Measurements from ENCODE around the gene DPYSL5.
"Not testable (repeated sequence)": the region's sequence is repeated elsewhere in the genome, so short reads cannot be mapped to it uniquely, and the experiment has no call there.

The DPYSL5 gene

DNA sequence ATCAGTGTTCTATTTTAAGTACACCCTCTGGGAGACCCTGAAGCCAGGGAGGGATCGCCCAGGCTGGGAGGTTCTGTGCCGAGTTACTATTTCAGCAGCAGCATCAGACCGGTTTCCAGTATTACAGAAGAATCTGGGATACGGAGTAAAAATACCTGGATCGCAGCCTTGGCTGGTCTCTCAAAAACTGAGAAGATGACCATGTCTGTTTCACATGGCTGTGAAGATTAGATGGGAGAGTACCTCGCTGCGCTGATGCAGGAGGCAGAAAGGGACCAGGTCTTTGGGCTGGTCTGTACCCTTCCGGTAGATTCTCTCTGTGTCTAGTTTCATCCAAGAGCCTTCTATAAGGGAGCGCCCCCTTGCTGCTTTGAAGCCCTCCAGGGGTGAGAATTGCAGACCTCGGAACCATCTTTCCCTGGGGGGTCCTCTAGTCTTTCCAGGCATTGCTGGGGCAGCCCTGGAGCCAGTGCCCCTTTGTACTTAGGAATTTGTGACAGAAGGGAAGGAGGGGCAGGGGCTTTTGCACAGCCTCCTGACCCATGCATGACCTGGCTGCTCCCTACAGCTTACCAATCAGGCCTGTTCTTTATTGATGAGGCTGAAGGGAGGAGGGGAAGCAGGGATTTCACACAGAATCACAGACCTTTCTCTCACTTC lies 66.2 kb downstream of the DPYSL5 start:
- DNase-seq, result no peak
- in situ Hi-C loops (cut with HindIII; ENCODE audit: low pct_ligation_motif_present, low pct_unique_long_range_greater_than_20kb, low sequenced_read_pairs), result no loop called here

DNA sequence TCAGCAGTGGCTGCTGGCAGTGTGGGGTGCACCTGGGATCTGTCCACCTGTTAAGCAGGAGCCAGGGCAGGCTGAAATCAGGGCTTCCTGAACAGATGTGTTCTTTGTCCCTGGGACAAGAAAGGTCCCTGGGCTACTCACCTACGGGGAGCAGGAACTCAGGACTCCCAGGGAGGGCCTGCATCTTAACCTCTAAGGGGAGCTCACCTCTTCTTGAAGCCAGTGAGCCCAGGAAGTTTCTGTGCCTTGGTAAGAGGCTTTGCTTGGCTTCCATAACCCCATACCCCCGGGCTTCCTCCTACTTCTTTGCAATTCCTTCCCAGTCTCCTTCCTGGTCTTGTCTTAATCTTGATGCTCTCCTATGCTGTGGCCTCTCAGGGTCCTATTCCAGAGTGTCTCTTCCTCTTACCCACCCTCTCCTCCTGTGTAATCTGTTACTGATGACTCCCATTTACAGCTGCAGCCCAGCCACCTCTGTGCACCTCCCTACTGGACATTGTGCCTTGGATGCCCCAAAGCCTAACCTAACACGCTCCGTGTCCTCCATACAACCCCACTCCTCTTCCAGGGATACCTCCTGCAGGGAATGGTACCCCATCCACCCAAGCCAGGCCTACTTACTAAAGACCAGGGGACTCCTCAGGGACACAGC lies 66.9 kb downstream of the DPYSL5 start:
- DNase-seq, result no peak
- in situ Hi-C loops (cut with HindIII; ENCODE audit: low pct_ligation_motif_present, low pct_unique_long_range_greater_than_20kb, low sequenced_read_pairs), result no loop called here

DNA sequence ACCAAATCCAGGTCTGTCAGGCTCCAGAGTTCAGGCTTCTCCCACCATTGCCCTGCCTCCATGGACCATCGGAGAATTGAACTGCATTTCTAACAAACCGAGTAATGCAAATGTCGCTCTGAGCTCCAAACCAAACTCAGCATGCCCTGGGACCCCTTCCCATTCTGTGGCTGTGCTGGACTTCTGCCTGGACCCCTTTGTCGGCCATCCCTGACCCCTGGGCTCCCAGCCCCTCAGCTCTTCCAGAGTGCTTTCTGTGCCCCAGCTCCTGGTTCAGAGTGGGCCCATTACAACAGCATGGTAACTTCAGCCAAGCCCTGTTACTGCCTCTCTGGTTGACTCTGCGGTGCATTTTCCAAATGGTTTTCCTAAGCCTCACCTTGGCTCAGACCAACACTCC lies 67.4 kb downstream of the DPYSL5 start:
- DNase-seq, result no peak
- in situ Hi-C loops (cut with HindIII; ENCODE audit: low pct_ligation_motif_present, low pct_unique_long_range_greater_than_20kb, low sequenced_read_pairs), result no loop called here

DNA sequence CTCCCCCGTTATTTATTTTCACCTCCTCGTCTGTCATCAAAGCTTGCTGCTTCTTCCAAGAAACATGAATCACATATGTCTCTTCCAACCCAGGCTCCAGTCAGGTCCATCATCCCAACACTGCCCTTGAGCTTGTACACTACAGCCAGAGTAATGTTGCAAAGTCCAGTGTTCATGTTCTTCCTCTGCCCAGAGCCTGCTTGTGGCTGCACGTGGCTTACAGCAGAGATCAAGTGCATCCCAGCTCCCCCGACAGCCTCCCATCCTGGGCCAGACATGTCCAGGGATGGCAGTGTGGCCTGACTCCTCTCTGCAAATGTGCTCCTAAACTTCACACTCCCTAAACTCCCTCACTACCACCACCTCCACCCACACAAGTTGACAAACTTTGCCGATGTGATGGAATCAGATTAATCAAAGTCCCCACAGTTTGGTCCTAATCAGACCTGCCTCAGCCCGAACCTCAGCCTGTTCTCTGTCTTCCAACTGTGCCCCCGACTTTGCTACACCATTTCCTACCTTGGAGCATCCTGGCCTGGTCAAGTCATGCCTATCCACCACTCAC lies 68.3 kb downstream of the DPYSL5 start:
- in situ Hi-C loops (cut with HindIII; ENCODE audit: low pct_ligation_motif_present, low pct_unique_long_range_greater_than_20kb, low sequenced_read_pairs), result no loop called here
- DNase-seq, result no peak

DNA sequence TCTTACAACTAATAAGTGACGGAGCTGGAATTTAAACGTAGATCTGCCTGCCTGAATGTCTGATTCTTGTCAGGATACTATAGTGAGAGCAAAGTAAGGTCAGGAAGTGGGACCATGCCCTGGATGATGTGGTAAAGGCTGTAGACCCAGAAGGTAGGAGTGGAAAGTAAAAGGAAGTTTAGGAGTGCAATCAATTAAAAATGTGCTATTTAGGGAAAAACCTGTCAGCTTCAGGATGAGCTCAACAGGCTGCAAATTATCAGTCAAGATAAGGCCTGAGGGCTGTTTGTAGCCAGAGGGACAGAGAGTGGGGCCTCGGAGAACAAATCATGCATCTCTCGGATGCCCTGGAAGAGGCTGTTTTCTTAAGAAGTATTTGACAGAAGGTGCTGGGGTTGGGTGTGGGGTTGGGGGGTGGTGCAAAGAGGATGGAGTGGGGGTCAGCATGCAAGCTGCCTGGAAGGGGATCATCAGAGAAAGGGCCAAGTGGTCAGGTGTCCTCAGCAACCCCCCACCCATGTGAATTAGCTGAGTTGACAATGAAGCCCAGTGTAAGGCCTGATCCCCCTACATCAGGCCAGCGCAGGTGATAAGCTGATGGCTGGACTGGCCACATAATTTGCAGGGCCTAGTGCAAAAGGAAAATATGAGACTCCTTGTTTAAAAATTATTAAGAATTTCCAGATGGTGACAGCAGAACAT lies 69.4 kb downstream of the DPYSL5 start:
- in situ Hi-C loops (cut with HindIII; ENCODE audit: low pct_ligation_motif_present, low pct_unique_long_range_greater_than_20kb, low sequenced_read_pairs), result no loop called here
- DNase-seq, result no peak

DNA sequence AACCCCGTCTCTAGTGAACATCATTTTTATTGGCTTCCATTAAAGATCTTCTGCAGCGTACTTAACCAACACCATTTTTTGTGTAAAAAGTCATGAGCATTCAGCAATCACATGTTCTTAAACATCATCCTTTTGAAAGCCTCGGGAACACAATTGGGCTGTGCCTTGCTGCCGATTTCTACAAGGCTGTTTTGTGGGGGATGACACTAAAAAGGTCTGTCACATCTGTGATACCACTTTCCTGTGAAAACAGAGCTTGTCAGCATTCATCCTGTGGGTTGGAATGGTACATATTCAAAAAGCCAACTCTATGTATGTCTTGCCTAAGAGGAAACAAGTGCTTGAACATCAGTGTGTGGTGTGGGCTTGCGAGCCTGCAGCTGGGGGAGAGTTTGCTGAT lies 73.4 kb downstream of the DPYSL5 start:
- no peak for DNase-seq
- in situ Hi-C loops (cut with HindIII; ENCODE audit: low pct_ligation_motif_present, low pct_unique_long_range_greater_than_20kb, low sequenced_read_pairs), result no loop called here

DNA sequence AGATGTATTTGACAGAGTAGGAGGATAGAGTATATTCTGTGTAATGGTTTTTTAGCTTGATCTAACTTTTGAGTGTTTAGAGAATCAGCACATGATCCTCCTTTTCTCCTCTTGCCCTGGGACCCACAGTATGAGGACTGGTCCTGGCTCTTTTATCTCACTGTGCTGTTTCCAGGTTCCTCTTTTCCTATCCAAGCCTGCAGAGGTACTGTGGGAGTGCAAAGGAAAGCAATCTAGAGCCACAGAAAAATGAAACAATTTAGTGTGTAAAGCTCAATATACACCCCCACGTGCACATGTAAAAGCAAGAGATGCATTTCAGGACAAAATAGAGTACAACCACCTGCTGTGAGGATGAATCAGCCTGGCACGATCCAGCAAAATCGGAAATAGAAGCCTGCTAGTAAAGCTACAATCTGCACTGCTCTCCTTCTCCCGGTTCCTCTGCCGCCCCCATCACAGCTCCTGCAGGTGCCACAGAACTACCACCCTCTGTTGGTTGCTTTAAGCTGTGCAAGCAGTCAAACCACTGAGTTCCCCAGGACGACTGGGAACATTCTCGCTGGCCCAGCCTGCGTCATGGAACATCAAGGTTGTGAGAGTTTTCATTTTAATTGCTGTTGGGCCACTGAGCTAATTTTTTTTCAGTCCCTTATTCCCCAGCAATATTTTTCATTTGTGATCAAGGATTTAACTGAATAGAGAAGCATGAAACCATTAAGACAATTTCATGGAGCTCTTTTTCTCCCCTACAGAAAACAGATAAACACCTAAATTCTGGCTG lies 74.7 kb downstream of the DPYSL5 start:
- in situ Hi-C loops (cut with HindIII; ENCODE audit: low pct_ligation_motif_present, low pct_unique_long_range_greater_than_20kb, low sequenced_read_pairs), result no loop called here
- DNase-seq, result peak; percentile 80

DNA sequence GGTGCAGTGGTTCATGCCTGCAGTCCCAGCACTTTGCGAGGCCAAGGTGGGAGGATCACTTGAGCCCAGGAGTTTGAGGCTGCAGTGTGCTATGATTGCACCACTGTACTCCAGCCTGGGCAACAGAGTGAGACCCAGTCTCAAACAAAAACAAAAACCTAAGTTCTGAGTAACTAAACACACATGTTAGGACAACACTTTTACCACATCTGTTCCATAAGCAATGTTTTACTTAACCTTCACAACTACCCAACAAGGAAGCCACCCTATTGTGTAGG lies 75.2 kb downstream of the DPYSL5 start:
- in situ Hi-C loops (cut with HindIII; ENCODE audit: low pct_ligation_motif_present, low pct_unique_long_range_greater_than_20kb, low sequenced_read_pairs); DNase-seq: not testable (repeated sequence)

DNA sequence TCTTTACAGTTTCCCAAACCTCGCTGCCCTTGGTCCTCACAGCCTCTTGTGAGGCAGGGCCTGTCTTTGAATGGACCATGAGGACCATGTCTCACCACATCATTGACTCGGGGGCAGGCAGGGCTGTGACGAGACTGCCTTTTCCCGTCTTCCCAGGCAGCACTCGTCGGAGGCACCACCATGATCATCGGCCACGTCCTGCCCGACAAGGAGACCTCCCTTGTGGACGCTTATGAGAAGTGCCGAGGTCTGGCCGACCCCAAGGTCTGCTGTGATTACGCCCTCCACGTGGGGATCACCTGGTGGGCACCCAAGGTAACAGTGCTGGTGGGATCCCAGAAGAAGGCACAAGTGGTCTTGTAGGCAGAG lies 76.8 kb downstream of the DPYSL5 start:
- no peak for DNase-seq
- in situ Hi-C loops (cut with HindIII; ENCODE audit: low pct_ligation_motif_present, low pct_unique_long_range_greater_than_20kb, low sequenced_read_pairs), result no loop called here

DNA sequence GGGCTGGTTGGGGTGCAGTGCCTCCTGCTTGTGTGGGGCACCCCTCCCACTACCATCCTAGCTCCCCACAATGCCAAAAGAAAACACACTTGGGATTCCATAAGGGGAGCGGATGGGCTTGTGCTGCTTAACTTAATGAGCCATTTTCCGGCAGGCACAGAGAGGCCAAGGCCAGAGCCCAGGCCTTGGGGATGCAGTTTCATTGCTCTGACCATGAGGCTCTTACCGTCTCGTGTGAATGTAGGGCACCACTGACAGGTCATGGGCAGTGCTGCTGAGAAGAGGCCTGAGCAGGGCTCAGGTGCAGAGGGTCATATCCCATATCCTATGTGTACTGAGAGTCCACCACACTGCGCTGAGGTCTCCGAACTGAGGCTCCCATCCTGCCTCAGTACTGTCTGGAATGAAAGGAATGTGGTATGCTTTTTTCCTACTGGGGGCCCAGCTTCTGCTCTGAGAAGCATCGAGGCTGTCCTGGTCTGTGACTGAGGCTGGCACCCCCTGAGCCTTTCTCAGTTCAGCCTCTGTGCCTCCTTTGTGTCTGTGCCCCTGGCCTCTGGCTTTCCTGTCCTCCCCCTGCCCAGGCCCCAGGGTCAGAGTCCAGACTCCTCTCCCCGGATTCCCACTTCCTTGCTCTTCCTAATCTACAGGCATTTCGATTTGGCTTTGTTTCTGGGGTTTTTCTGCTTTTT lies 77.3 kb downstream of the DPYSL5 start:
- DNase-seq, result no peak

DNA sequence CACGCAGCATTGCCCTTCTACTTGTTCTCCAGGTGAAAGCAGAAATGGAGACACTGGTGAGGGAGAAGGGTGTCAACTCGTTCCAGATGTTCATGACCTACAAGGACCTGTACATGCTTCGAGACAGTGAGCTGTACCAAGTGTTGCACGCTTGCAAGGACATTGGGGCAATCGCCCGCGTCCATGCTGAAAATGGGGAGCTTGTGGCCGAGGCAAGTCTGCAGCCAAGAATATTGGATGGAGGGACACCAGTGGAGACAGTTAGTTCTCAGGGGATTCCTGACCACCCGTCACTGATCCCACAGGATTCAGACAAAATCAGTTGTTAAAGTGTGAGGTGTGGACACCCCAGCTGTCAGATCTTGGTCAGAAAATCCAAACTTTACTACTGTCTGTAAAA lies 79.3 kb downstream of the DPYSL5 start:
- DNase-seq, result no peak
- in situ Hi-C loops (cut with HindIII; ENCODE audit: low pct_ligation_motif_present, low pct_unique_long_range_greater_than_20kb, low sequenced_read_pairs), result no loop called here

More for the DNA sequence above, 77.3 kb downstream of the DPYSL5 start:
- in situ Hi-C loops (cut with HindIII; ENCODE audit: low pct_ligation_motif_present, low pct_unique_long_range_greater_than_20kb, low sequenced_read_pairs), result no loop called here

DNA sequence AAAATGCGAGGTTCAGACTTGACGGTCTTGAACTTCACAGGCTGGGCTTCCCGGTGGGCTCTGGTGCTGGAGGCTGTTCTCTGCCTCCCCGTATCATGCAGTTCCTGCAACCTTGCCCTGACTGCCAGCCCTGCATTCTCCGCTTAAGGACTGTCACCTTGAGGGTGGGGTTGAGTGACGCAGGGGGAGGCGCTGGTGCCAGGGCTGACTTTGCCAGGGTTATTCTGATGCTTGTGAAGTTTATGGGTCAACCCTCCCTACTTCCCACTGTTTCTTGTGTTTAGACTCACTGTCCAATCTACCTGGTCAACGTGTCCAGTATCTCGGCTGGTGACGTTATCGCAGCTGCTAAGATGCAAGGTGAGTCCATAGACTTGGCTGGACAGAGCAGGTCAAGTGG lies 85.0 kb downstream of the DPYSL5 start:
- DNase-seq, result no peak
- in situ Hi-C loops (cut with HindIII; ENCODE audit: low pct_ligation_motif_present, low pct_unique_long_range_greater_than_20kb, low sequenced_read_pairs), result no loop called here

DNA sequence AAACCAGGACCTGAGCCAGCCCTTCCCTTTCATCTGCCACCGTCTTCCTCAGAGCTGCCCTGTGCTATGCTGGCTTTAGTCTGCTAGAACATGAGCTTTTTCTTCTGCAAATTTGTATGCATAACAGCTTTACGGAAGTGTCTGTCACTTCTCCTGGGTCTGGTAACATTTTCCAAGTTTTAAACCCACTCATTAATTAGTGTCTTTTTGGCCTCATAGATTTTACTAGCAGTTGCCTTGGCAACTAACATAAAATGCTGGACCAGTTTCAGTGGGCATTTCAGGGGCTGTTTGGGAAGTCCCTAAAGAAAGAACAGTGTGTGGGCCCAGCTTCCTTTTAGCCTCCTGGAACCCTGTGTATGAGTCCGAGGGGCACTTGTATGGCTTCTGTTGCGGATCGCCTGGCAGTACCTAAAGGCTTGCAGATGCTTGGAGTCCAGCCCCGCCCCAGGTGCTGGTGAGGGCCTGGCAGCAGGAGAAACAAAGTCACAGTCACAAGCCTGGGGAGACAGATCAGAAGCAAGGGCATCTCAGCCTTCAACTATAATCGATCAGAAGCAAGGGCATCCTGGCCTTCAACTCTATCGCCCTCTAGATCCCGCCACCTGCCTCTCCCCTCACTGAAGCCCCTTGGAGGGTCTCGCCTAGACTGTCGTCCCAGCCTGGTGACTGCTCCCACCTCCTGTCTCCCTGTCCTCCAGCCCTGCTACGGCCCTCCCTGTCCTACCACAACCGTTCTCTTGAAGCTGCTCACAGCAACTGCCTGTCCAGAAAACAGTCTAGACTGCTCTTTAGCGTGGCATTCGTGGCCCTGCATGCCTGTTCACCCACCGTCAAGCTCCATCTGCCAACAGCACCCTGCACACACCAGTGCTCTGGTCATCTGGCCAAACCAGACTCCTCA lies 85.8 kb downstream of the DPYSL5 start:
- no peak for DNase-seq
- in situ Hi-C loops (cut with HindIII; ENCODE audit: low pct_ligation_motif_present, low pct_unique_long_range_greater_than_20kb, low sequenced_read_pairs), result no loop called here

DNA sequence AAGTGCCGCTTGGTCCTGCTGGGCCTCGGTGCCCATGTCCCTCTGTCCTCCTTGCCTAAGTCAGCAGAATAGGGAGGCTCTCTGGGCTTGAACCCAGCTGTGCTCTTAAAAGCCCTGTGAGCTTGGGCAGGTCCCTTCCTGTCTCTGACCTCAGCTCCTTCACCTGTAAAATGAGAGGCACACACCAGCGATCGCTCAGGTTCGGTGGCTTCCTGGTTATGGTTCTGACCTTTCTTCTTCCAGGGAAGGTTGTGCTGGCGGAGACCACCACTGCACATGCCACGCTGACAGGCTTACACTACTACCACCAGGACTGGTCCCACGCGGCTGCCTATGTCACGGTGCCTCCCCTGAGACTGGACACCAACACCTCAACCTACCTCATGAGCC lies 86.4 kb downstream of the DPYSL5 start:
- in situ Hi-C loops (cut with HindIII; ENCODE audit: low pct_ligation_motif_present, low pct_unique_long_range_greater_than_20kb, low sequenced_read_pairs), result no loop called here
- DNase-seq, result no peak

DNA sequence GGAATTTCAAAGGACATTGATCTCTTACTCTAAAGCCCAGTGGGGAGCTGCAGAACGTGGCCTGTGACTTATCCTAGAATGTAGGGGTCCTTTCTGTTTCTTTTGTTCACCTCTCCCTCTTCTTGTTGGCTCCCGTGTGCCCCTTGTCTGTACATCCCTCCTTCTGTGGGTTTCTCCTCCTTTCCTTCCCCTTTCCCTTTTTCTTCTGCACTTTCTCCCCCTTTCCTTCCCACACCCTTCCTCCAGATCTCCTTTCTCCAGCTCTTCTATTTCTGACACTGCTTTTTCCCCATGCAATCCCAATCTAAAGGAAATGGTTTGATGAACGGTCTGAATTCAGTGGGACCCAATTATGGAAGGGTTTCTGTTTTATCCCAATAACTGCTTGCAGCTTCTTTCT lies 87.1 kb downstream of the DPYSL5 start:
- no peak for DNase-seq
- in situ Hi-C loops (cut with HindIII; ENCODE audit: low pct_ligation_motif_present, low pct_unique_long_range_greater_than_20kb, low sequenced_read_pairs), result no loop called here

DNA sequence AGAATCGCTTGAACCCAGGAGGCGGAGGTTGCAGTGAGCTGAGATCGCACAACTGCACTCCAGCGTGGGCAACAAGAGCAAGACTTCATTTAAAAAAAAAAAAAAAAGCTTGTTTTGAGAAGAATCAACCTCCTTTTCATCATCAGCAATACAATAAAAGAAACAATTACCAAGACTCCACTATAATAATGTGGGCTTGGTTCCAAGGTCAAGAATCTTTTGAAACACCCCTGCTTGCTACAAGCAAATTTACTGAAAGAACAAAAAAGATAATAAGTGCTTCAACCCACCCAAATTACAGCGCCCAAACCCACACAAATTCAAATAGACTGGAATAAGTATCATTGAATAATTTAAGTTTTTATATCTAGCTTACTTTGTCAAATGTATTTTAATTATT lies 88.9 kb downstream of the DPYSL5 start:
- in situ Hi-C loops (cut with HindIII; ENCODE audit: low pct_ligation_motif_present, low pct_unique_long_range_greater_than_20kb, low sequenced_read_pairs), result no loop called here
- DNase-seq, result no peak

DNA sequence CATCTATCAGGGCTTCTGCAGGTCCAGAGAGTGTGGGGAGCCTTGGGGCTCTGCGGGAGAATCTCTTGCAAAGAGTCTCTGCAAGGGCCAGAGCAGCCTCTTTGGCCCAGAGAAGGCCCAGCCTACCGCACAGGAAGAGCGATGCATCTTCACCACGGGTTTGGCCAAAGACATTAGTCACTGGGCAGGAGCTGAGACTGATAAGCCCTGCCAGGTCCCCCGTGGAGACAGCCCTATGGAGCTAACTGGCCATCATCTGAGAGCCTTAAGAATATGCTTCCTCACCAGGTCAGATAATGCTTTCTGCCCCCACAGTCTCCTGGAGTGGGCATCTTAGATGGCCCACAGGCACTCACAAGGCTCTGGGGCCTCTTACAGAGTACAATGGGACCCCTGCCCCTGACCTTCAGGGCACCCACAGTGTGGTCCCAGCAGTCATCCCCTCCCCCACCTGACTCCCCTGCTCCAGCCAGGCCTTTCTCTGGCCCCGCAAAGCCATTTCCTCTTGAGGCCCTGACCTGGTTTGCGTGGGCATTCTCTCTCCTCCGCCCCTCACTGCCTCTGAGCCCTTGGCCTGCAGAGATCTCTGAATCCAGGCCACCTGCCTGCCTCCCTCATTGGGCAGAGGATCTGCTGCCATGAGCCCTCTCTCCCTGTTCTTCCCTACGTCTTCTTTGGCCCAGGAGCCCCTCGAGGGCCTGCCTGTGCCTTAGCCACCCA lies 90.6 kb downstream of the DPYSL5 start:
- in situ Hi-C loops (cut with HindIII; ENCODE audit: low pct_ligation_motif_present, low pct_unique_long_range_greater_than_20kb, low sequenced_read_pairs), result no loop called here
- no peak for DNase-seq

Data from ACHN (cell line).